CD4-positive, alpha-beta T cell (primary cell): Measurements from ENCODE around the gene HABP4. TPM values are rescaled to one million over a fixed set of nuclear protein-coding genes. Genes with fewer than 3 reads are reported as not detected.

Experiments
- ATAC-seq: fragments of 200-7000 bp; cut with Tn5 transposase; one replicate; pipeline ENCODE4 v1.10.0; 2022; ENCODE audit warnings: mild to moderate bottlenecking; ENCODE audit not compliant: poor library complexity
- CTCF ChIA-PET: fragments of 350-600 bp; sonication (Branson Sonifier 250); formaldehyde crosslinking; loops from one replicate; lab custom pipeline; 2021; ENCODE audit warnings: antibody characterized with exemption, inconsistent platforms; lab: Charles Lee
- POLR2A ChIA-PET: fragments of 350-600 bp; sonication (Branson Sonifier 250); formaldehyde crosslinking; loops from one replicate; lab custom pipeline; 2021; ENCODE audit warnings: antibody characterized with exemption, inconsistent platforms; lab: Charles Lee
- DNase-seq, 14 experiments: peaks; one replicate each; pipeline ENCODE4 v3.0.0-alpha.2; 2013 to 2020; ENCODE audit warnings: mixed read lengths in 2 of 14
- H3K27ac ChIP-seq, 2 donors: one replicate each; pipeline versions ENCODE4 v1.5.1 to v1.7.0; 2013; ENCODE audit warnings: low read length in 2 of 2, low read depth in 1 of 2, mild to moderate bottlenecking in 1 of 2
- H3K27me3 ChIP-seq, 2 experiments: 1 replicate in 1 of 2; 2 replicates in 1 of 2; pipeline versions ENCODE4 v1.6.1 to v1.7.0; 2013; ENCODE audit warnings: low read length in 2 of 2, control low read depth in 1 of 2, mild to moderate bottlenecking in 1 of 2, moderate library complexity in 1 of 2; ENCODE audit not compliant: insufficient read depth in 2 of 2, control insufficient read depth in 1 of 2
- H3K36me3 ChIP-seq: one replicate; pipeline ENCODE4 v1.6.1; 2013; ENCODE audit warnings: low read length, control low read depth; ENCODE audit not compliant: insufficient read depth
- H3K4me1 ChIP-seq: one replicate; pipeline ENCODE4 v1.6.1; 2013; ENCODE audit warnings: low read length, control low read depth; ENCODE audit not compliant: insufficient read depth
- H3K4me3 ChIP-seq: one replicate; pipeline ENCODE4 v1.5.1; 2013; ENCODE audit warnings: mild to moderate bottlenecking, low read length, moderate library complexity
- H3K9me3 ChIP-seq, 2 experiments: 1 replicate in 1 of 2; 2 replicates in 1 of 2; pipeline versions ENCODE4 v1.6.1 to v1.7.0; 2013; ENCODE audit warnings: low read length in 2 of 2, mild to moderate bottlenecking in 2 of 2, control low read depth in 1 of 2, moderate library complexity in 1 of 2; ENCODE audit not compliant: control insufficient read depth in 1 of 2, insufficient read depth in 1 of 2
- H3K27ac Mint-ChIP-seq: one replicate; pipeline ENCODE4 v1.8.0; 2020; ENCODE audit warnings: mixed read lengths
- H3K27me3 Mint-ChIP-seq: one replicate; pipeline ENCODE4 v1.8.0; 2021; ENCODE audit warnings: mixed read lengths
- H3K36me3 Mint-ChIP-seq: one replicate; pipeline ENCODE4 v1.8.0; 2021; ENCODE audit warnings: low read depth, mixed read lengths
- H3K4me1 Mint-ChIP-seq: one replicate; pipeline ENCODE4 v1.8.0; 2021; ENCODE audit warnings: low read depth, mixed read lengths
- H3K4me3 Mint-ChIP-seq: one replicate; pipeline ENCODE4 v1.8.0; 2020; ENCODE audit warnings: mild to moderate bottlenecking, mixed read lengths
- H3K9me3 Mint-ChIP-seq: one replicate; pipeline ENCODE4 v1.8.0; 2020; ENCODE audit warnings: mixed read lengths
- intact Hi-C, 2 experiments: fragments of 100-400 bp; cut with DNase I in 1 of 2; cut with micrococcal nuclease in 1 of 2; formaldehyde crosslinking; loops; one replicate each; pipeline versions ENCODE4 v1.15.1 to v1.9.0; 2023 to 2025; cut with DNase I, micrococcal nuclease
- total RNA-seq, 174 experiments: library from RNA in 2 of 174; stranded (reverse) in 2 of 174; gene quantifications; one replicate each; pipeline ENCODE4 v1.2.3 and lab custom pipeline; 2021 to 2026
- TF ChIP-seq, protein P1 (sequence below): fragments of 200-600 bp; IDR thresholded peaks from one replicate; pipeline ENCODE4 v1.8.0; 2022; ENCODE audit warnings: antibody characterized with exemption, mild to moderate bottlenecking

Gene HABP4
- total RNA-seq, 2 experiments from 2014 or later: 29.7 to 31.7 TPM

DNA sequence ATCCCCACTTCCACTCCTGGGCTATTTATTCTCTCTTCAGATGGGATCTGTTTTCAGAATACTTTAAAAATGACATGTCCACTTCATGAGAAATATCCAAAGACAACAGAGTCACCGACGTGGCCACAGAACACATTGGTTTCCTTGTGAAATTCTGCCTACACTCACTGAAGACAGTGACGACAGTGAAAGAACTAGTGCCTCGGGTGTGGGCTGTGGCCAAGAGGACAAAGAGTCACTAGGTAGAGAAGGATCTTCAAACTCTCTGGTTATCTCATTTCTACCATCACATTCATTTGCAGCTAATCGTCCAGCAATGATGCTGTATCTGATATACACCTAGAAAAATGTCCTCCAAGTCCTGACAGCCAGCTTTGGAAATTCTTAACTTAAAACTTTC lies 59.1 kb downstream of the HABP4 start:
- H3K4me3 Mint-ChIP-seq: no peak overlapping the region
- H3K9me3 ChIP-seq: no peaks in the 10 kb centered on the region
- no peaks in the 10 kb centered on the region for H3K27me3 Mint-ChIP-seq
- no peak for DNase-seq
- TF ChIP-seq, protein P1, sequence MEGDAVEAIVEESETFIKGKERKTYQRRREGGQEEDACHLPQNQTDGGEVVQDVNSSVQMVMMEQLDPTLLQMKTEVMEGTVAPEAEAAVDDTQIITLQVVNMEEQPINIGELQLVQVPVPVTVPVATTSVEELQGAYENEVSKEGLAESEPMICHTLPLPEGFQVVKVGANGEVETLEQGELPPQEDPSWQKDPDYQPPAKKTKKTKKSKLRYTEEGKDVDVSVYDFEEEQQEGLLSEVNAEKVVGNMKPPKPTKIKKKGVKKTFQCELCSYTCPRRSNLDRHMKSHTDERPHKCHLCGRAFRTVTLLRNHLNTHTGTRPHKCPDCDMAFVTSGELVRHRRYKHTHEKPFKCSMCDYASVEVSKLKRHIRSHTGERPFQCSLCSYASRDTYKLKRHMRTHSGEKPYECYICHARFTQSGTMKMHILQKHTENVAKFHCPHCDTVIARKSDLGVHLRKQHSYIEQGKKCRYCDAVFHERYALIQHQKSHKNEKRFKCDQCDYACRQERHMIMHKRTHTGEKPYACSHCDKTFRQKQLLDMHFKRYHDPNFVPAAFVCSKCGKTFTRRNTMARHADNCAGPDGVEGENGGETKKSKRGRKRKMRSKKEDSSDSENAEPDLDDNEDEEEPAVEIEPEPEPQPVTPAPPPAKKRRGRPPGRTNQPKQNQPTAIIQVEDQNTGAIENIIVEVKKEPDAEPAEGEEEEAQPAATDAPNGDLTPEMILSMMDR: no peak
- ChIA-PET POLR2A (no interaction called here), CTCF (no interaction called here)
- ATAC-seq: no peak
- peaks cover 4% of the 10 kb centered on the region for H3K36me3 ChIP-seq
- H3K36me3 Mint-ChIP-seq: peaks cover 13% of the 10 kb centered on the region
- H3K27me3 ChIP-seq: no peaks in the 10 kb centered on the region
- intact Hi-C loops: no loop called here
- H3K9me3 Mint-ChIP-seq: no peaks in the 10 kb centered on the region
- H3K27ac Mint-ChIP-seq: no peak overlapping the region
- H3K27ac ChIP-seq: no peak overlapping the region
- H3K4me1 Mint-ChIP-seq: no peaks in the 10 kb centered on the region
- H3K4me1 ChIP-seq: no peaks in the 10 kb centered on the region
- H3K4me3 ChIP-seq: no peak overlapping the region

DNA sequence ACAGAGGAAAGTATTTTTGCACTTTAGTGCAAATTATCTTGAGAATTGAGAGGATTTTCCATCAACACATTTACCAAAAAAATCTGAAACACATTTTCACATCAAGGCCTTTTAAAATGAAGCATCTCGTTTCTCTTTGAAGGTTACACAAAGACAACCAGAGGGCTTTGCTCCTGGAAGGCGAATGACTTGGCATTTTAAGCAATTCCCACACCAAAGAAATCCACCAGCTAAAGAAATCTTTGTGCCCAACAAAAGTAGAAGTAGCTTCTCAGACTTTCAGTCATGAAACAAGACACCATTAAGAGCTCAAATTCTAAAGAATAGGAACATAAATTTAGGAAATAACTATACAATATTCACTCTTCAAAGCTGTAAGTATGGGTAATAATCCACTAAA lies 59.9 kb downstream of the HABP4 start:
- DNase-seq: no peak
- ATAC-seq: no peak
- no peaks in the 10 kb centered on the region for H3K27me3 Mint-ChIP-seq
- H3K4me1 Mint-ChIP-seq: no peaks in the 10 kb centered on the region
- H3K36me3 Mint-ChIP-seq: peaks cover 21% of the 10 kb centered on the region
- intact Hi-C loops: no loop called here
- Histone ChIP-seq H3K4me3 (no peak overlapping the region), H3K27me3 (no peaks in the 10 kb centered on the region), H3K9me3 (no peaks in the 10 kb centered on the region), H3K27ac (no peak overlapping the region), H3K4me1 (no peaks in the 10 kb centered on the region), H3K36me3 (peaks cover 4% of the 10 kb centered on the region)
- CTCF ChIA-PET: no interaction called here
- H3K4me3 Mint-ChIP-seq: no peak overlapping the region
- POLR2A ChIA-PET: no interaction called here
- no peaks in the 10 kb centered on the region for H3K9me3 Mint-ChIP-seq
- TF ChIP-seq, protein P1: no peak
- H3K27ac Mint-ChIP-seq: no peak overlapping the region

DNA sequence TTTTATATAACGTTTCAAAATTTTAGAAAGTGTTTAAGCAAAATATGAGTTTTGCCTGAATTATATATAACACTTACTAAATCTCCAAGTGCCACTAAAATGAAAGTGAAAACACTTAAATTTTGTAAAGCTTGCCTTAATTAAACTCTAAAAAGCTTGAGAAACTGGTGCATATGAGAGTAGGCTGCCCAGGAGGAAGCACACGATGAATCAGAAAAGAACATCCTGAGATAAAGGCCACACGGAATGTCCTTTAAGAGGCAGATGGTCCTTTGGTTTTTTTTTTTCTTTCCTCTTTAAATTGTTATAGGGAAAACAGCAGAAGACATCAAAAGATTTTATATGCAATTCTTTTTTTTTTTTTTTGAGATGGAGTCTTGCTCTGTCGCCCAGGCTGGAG lies 60.3 kb downstream of the HABP4 start:
- Mint-ChIP-seq H3K4me3 (no peak overlapping the region), H3K27me3 (no peaks in the 10 kb centered on the region), H3K9me3 (no peaks in the 10 kb centered on the region), H3K36me3 (peaks cover 25% of the 10 kb centered on the region), H3K4me1 (no peaks in the 10 kb centered on the region), H3K27ac (no peak overlapping the region)
- ATAC-seq: no peak
- Histone ChIP-seq H3K4me1 (no peaks in the 10 kb centered on the region), H3K9me3 (no peaks in the 10 kb centered on the region), H3K4me3 (no peak overlapping the region), H3K36me3 (peaks cover 4% of the 10 kb centered on the region), H3K27ac (no peak overlapping the region), H3K27me3 (no peaks in the 10 kb centered on the region)
- TF ChIP-seq, protein P1: no peak
- no peak for DNase-seq
- intact Hi-C loops: no loop called here
- POLR2A ChIA-PET: no interaction called here
- CTCF ChIA-PET: no interaction called here
